ENCODE data around the gene MFRP.
A peak's percentile ranks its signal among the peaks of the same experiment; 100 is the strongest.

MFRP gene

GRCh38 chr11:119316729-119317591 lies 29.5 kb downstream of the MFRP start, which contains the start of gene MCAM:
MCAM (minus strand) TSS chr11:119317130; CDS start chr11:119317101, 29 bp downstream.
- ATAC-seq, result no peak

GRCh38 chr11:119316016-119316728 lies 30.3 kb downstream of the MFRP start:
- ATAC-seq, result no peak

GRCh38 chr11:119315131-119316015 lies 31.1 kb downstream of the MFRP start:
- ATAC-seq, result peak; percentile 60 to 67

- no peak for ATAC-seq
Measured at GRCh38 chr11:119314726-119315125, 31.8 kb downstream of the MFRP start.

GRCh38 chr11:119310682-119311052 lies 35.8 kb downstream of the MFRP start:
- ATAC-seq, result no peak

- ATAC-seq, result no peak
Measured at GRCh38 chr11:119309953-119310681, 36.4 kb downstream of the MFRP start.

GRCh38 chr11:119309411-119309810 lies 37.1 kb downstream of the MFRP start:
- ATAC-seq, result no peak

- no peak for ATAC-seq
Measured at GRCh38 chr11:119307974-119308373, 38.5 kb downstream of the MFRP start.

- ATAC-seq, result no peak
Measured at GRCh38 chr11:119307219-119307618, 39.3 kb downstream of the MFRP start.

GRCh38 chr11:119306373-119306890 lies 40.1 kb downstream of the MFRP start:
- peak; percentile 82 to 83 for ATAC-seq

- ATAC-seq, result peak in 1 of 2 donors; percentile 6
Measured at GRCh38 chr11:119305556-119306372, 40.7 kb downstream of the MFRP start.

- ATAC-seq, result no peak
Measured at GRCh38 chr11:119303227-119303718, 43.2 kb downstream of the MFRP start.

- ATAC-seq, result no peak
Measured at GRCh38 chr11:119300198-119300964, 46.1 kb downstream of the MFRP start.

- no peak for ATAC-seq
Measured at GRCh38 chr11:119299416-119299815, 47.1 kb downstream of the MFRP start.

- no peak for ATAC-seq
Measured at GRCh38 chr11:119298726-119299125, 47.8 kb downstream of the MFRP start.

- ATAC-seq, result no peak
Measured at GRCh38 chr11:119297938-119298337, 48.6 kb downstream of the MFRP start.

GRCh38 chr11:119295178-119295577 lies 51.3 kb downstream of the MFRP start:
- no peak for ATAC-seq

- ATAC-seq, result no peak
Measured at GRCh38 chr11:119293461-119293860, 53.0 kb downstream of the MFRP start.

GRCh38 chr11:119290894-119291497 lies 55.5 kb downstream of the MFRP start:
- no peak for ATAC-seq
